GM12873 (cell line): ENCODE results near the gene KLK10.

Source experiments
- TF ChIP-seq, protein P1 (sequence below): IDR thresholded peaks from 2 replicates; pipeline ENCODE4 v1.5.1; 2012; ENCODE audit warnings: low read depth, mild to moderate bottlenecking, moderate library complexity, low read length, control low read depth; ENCODE audit not compliant: insufficient read depth; ENCODE audit errors: missing control alignments

The KLK10 gene

GRCh38 chr19:50974702-50975556 lies 44.6 kb downstream of the KLK10 start:
- TF ChIP-seq, protein P1, sequence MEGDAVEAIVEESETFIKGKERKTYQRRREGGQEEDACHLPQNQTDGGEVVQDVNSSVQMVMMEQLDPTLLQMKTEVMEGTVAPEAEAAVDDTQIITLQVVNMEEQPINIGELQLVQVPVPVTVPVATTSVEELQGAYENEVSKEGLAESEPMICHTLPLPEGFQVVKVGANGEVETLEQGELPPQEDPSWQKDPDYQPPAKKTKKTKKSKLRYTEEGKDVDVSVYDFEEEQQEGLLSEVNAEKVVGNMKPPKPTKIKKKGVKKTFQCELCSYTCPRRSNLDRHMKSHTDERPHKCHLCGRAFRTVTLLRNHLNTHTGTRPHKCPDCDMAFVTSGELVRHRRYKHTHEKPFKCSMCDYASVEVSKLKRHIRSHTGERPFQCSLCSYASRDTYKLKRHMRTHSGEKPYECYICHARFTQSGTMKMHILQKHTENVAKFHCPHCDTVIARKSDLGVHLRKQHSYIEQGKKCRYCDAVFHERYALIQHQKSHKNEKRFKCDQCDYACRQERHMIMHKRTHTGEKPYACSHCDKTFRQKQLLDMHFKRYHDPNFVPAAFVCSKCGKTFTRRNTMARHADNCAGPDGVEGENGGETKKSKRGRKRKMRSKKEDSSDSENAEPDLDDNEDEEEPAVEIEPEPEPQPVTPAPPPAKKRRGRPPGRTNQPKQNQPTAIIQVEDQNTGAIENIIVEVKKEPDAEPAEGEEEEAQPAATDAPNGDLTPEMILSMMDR = no peak

- TF ChIP-seq, protein P1 = no peak
Measured at GRCh38 chr19:50972795-50973376, 46.6 kb downstream of the KLK10 start.

DNA sequence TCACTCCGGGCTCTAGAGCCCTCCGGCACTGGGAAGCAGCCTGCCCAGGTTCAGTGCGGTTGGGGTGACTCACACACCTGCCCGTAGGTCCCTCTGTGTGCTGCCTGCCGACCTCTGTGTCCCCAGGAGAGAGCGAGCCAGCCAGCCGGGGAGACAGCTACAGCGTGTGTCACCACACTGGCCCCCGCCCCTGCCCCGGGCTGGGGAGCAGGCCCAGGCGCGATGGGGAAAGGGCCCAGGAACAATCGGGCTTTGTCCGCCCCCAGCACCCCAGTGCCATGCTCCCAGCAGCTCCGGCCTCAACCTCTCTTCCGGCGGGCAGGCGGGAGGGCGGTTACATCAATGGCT lies 50.1 kb downstream of the KLK10 start, which contains the start of gene KLK6:
Gene KLK6 (minus strand): TSS at position 179 of the 348 bp plus-strand sequence. CDS start 1,487 bp downstream, outside the sequence.
- TF ChIP-seq, protein P1 = no peak

- TF ChIP-seq, protein P1 = no peak
Measured at GRCh38 chr19:50968716-50969412, 50.6 kb downstream of the KLK10 start.

GRCh38 chr19:50967929-50968715 lies 51.4 kb downstream of the KLK10 start:
- TF ChIP-seq, protein P1 = no peak

- TF ChIP-seq, protein P1 = no peak
Measured at GRCh38 chr19:50964266-50964665, 55.2 kb downstream of the KLK10 start.
